HG02973 (cell line): ENCODE measurements around the gene NEFH.
"Not testable (repeated sequence)": the region's sequence is repeated elsewhere in the genome, so short reads cannot be mapped to it uniquely, and the experiment has no call there.

Source experiments
- ATAC-seq: cut with Tn5 transposase; IDR thresholded peaks from one replicate; pipeline ENCODE4 v1.9.1; 2021; ENCODE audit warnings: moderate library complexity; ENCODE audit not compliant: unreplicated experiment

The NEFH gene

GRCh38 chr22:29489127-29489780, 9.2 kb downstream of the NEFH start:
- not testable (repeated sequence) for ATAC-seq

GRCh38 chr22:29491012-29491411, 11.0 kb downstream of the NEFH start:
- ATAC-seq = no peak

- ATAC-seq = no peak
Observed at GRCh38 chr22:29493636-29494035, 13.6 kb downstream of the NEFH start.

- ATAC-seq = no peak
Observed at GRCh38 chr22:29499852-29500251, 19.8 kb downstream of the NEFH start.

GRCh38 chr22:29503811-29504372, 23.9 kb downstream of the NEFH start:
- ATAC-seq = no peak

- ATAC-seq = no peak
Observed at GRCh38 chr22:29509298-29509697, 29.3 kb downstream of the NEFH start.

- no peak for ATAC-seq
Observed at GRCh38 chr22:29509815-29510214, 29.8 kb downstream of the NEFH start.

GRCh38 chr22:29510542-29510941, 30.5 kb downstream of the NEFH start:
- no peak for ATAC-seq

- ATAC-seq = no peak
Observed at GRCh38 chr22:29511126-29511862, 31.3 kb downstream of the NEFH start.

GRCh38 chr22:29512031-29512430, 32.0 kb downstream of the NEFH start:
- no peak for ATAC-seq

GRCh38 chr22:29517215-29517908, 37.3 kb downstream of the NEFH start:
- ATAC-seq = no peak

GRCh38 chr22:29518427-29518826, 38.4 kb downstream of the NEFH start:
- ATAC-seq = no peak

- no peak for ATAC-seq
Observed at GRCh38 chr22:29519996-29520395, 40.0 kb downstream of the NEFH start.

GRCh38 chr22:29520851-29521250, 40.8 kb downstream of the NEFH start:
- ATAC-seq = no peak

GRCh38 chr22:29521526-29521925, 41.5 kb downstream of the NEFH start:
- no peak for ATAC-seq

- ATAC-seq = no peak
Observed at GRCh38 chr22:29523761-29524160, 43.7 kb downstream of the NEFH start.

- ATAC-seq = no peak
Observed at GRCh38 chr22:29524442-29525191, 44.6 kb downstream of the NEFH start.

GRCh38 chr22:29528144-29528543, 48.1 kb downstream of the NEFH start:
- ATAC-seq = no peak

- no peak for ATAC-seq
Observed at GRCh38 chr22:29530716-29531115, 50.7 kb downstream of the NEFH start.

- no peak for ATAC-seq
Observed at GRCh38 chr22:29531419-29531818, 51.4 kb downstream of the NEFH start.

GRCh38 chr22:29536411-29536810, 56.4 kb downstream of the NEFH start:
- no peak for ATAC-seq
